Right lobe of liver (tissue), 6 donors: ENCODE results near the gene NACC1. TPM values are rescaled to one million over a fixed set of nuclear protein-coding genes. Genes with fewer than 3 reads are reported as not detected.
A peak's percentile ranks its signal among the peaks of the same experiment; 100 is the strongest.
"Not testable (repeated sequence)": the region's sequence is repeated elsewhere in the genome, so short reads cannot be mapped to it uniquely, and the experiment has no call there.

Experiments
- ATAC-seq, 4 donors: fragments of 200-7000 bp; cut with Tn5 transposase; one replicate each; pipeline ENCODE4 v1.9.1; 2020; ENCODE audit warnings: mild to moderate bottlenecking in 4 of 4, moderate library complexity in 4 of 4
- DNase-seq, 3 donors: peaks; one replicate each; pipeline ENCODE4 v3.0.0-alpha.2; 2020
- H3K27ac ChIP-seq, 3 donors: fragments of 200-600 bp; one replicate each; pipeline ENCODE4 v1.8.0; 2022
- H3K27me3 ChIP-seq, 2 donors: fragments of 200-600 bp; one replicate each; pipeline ENCODE4 v1.8.0; 2022
- H3K36me3 ChIP-seq, 4 donors: fragments of 200-600 bp; sonication (generic) in 1 of 4; one replicate each; pipeline versions ENCODE4 v1.5.1 to v1.8.0; 2017 to 2022; ENCODE audit warnings: control low read depth in 1 of 4
- H3K4me1 ChIP-seq, 4 donors: fragments of 200-600 bp; sonication (generic) in 1 of 4; one replicate each; pipeline versions ENCODE4 v1.5.1 to v1.8.0; 2017 to 2022; ENCODE audit warnings: control low read depth in 1 of 4
- H3K4me3 ChIP-seq, 3 donors: fragments of 200-600 bp; one replicate each; pipeline ENCODE4 v1.8.0; 2022
- H3K9me3 ChIP-seq, 4 donors: fragments of 200-600 bp; sonication (generic) in 1 of 4; one replicate each; pipeline versions ENCODE4 v1.5.1 to v1.8.0; 2017 to 2022; ENCODE audit warnings: control low read depth in 1 of 4
- POLR2A ChIP-seq: fragments of 450-650 bp; IDR thresholded peaks from one replicate; pipeline ENCODE4 v1.6.1; 2017; ENCODE audit warnings: antibody characterized with exemption, mild to moderate bottlenecking
- WGBS: methylation state at CpG from one replicate; pipeline ENCODE4 v1.1.6; 2018; ENCODE audit warnings: low coverage, low lambda C conversion rate; ENCODE audit not compliant: insufficient coverage; ENCODE audit errors: missing lambda C conversion rate; 5-methylcytosine and 5-hydroxymethylcytosine counted together
- intact Hi-C, 2 donors: fragments of 100-400 bp; cut with DNase I; formaldehyde crosslinking; loops; one replicate each; pipeline versions ENCODE4 v1.11.2 to v1.14.1; 2022
- total RNA-seq, 6 experiments: library from RNA; depleted of rRNA in 2 of 6; stranded (reverse); fragments of >200 nt in 2 of 6; fragmentation: NEBNext Ultra II Directional in 3 of 6; extraction: Animal tissue kit (Norgen Biotek cat#: 25700) in 3 of 6; gene quantifications; one replicate each; pipeline versions ENCODE4 v1.1.0 to v1.2.4, GENCODE V29; 2016 to 2023
- TF ChIP-seq, protein P1 (sequence below), 4 donors: fragments of 200-600 bp in 3 of 4; fragments of 450-650 bp in 1 of 4; IDR thresholded peaks; one replicate each; pipeline versions ENCODE4 v1.5.1 to v1.8.0; 2016 to 2022; ENCODE audit warnings: antibody characterized with exemption in 4 of 4, mild to moderate bottlenecking in 2 of 4
- donor health status: DM: no; HTN: yes; CAD: no.
- donor health status: DM: no; HTN: no; CAD: no.
- donor health status: DM: no; HTN: no; CAD: no.
- donor health status: DM: no; HTN: yes; CAD: no.
- donor health status: DM: no; HTN: yes; CAD: no.

NACC1 gene
- total RNA-seq, 6 experiments from 2014 or later: 19.2 to 30.3 (median 26.4) TPM

DNA sequence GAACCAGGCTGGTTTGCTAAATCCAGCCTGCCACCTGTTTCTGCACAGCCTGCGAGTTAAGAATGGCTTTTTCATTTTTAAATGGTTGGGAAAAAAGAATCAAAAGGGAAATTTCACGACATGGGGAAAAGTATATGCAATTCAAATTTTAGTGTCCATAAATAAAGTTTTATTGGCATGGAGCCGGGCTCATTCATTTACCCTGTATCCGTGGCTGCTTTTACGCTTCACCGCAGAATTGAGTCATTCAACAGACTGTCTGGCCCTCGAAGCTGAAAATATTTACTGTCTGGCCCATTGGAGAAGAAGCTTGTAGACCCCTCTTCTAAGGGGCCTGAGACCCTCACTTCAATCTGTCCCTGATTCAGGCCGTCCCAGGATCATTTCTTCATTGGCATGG is 58.3 kb downstream of the NACC1 start:
- Histone ChIP-seq H3K4me3 (no peak overlapping the region), H3K27me3 (no peaks in the 10 kb centered on the region), H3K36me3 (no peaks in the 10 kb centered on the region), H3K27ac (no peak overlapping the region), H3K9me3 (no peaks in the 10 kb centered on the region), H3K4me1 (peaks cover 0 to 7% (median 0%) of the 10 kb centered on the region in 4 donors)
- intact Hi-C loops: no loop called here
- 95% methylated on average over 7 of the region's 8 CpGs for WGBS
- no peak for TF ChIP-seq POLR2A
- TF ChIP-seq, protein P1, sequence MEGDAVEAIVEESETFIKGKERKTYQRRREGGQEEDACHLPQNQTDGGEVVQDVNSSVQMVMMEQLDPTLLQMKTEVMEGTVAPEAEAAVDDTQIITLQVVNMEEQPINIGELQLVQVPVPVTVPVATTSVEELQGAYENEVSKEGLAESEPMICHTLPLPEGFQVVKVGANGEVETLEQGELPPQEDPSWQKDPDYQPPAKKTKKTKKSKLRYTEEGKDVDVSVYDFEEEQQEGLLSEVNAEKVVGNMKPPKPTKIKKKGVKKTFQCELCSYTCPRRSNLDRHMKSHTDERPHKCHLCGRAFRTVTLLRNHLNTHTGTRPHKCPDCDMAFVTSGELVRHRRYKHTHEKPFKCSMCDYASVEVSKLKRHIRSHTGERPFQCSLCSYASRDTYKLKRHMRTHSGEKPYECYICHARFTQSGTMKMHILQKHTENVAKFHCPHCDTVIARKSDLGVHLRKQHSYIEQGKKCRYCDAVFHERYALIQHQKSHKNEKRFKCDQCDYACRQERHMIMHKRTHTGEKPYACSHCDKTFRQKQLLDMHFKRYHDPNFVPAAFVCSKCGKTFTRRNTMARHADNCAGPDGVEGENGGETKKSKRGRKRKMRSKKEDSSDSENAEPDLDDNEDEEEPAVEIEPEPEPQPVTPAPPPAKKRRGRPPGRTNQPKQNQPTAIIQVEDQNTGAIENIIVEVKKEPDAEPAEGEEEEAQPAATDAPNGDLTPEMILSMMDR (IDR thresholded peaks at IDR 0.05): no peak
- no peak for ATAC-seq
- DNase-seq: no peak

DNA sequence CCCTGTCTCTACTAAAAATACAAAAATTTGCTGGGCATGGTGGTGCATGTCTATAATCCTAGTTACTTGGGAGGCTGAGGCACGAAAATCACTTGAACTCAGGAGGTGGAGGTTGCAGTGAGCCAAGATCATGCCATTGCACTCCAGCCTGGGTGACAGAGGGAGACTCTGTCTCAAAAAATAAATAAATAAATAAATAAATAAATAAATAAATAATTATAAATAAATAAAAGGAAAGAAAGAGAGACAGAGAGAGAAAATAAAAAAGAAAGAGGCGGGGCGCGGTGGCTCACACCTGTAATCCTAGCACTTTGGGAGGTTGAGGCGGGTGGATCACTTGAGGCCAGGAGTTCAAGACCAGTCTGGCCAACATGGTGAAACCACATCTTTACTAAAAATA is 59.5 kb downstream of the NACC1 start:
- H3K36me3 ChIP-seq, intact Hi-C loops, DNase-seq, H3K27me3 ChIP-seq, H3K27ac ChIP-seq, H3K4me3 ChIP-seq, H3K4me1 ChIP-seq, ATAC-seq, H3K9me3 ChIP-seq: not testable (repeated sequence)
- 92% methylated on average over 5 of the region's 5 CpGs for WGBS

DNA sequence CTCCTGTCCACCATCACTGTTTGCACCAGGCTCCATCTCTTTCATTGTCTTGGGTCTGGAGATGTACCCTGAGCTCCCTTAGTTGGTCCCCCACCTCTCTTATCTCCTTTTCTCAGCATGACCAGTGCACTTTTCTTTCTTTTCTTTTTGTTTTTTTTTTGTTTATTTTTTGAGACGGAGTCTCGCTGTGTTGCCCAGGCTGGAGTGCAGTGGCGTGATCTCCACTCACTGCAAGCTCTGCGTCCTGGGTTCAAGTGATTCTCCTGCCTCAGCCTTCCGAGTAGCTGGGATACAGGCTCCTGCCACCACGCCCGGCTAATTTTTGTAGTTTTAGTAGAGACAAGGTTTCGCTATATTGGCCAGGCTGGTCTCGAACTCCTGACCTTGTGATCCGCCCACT is 60.2 kb downstream of the NACC1 start:
- H3K9me3 ChIP-seq, H3K4me3 ChIP-seq, H3K36me3 ChIP-seq, H3K27me3 ChIP-seq, ATAC-seq, intact Hi-C loops, H3K27ac ChIP-seq, DNase-seq, H3K4me1 ChIP-seq: not testable (repeated sequence)
- 92% methylated on average over 6 of the region's 10 CpGs for WGBS

DNA sequence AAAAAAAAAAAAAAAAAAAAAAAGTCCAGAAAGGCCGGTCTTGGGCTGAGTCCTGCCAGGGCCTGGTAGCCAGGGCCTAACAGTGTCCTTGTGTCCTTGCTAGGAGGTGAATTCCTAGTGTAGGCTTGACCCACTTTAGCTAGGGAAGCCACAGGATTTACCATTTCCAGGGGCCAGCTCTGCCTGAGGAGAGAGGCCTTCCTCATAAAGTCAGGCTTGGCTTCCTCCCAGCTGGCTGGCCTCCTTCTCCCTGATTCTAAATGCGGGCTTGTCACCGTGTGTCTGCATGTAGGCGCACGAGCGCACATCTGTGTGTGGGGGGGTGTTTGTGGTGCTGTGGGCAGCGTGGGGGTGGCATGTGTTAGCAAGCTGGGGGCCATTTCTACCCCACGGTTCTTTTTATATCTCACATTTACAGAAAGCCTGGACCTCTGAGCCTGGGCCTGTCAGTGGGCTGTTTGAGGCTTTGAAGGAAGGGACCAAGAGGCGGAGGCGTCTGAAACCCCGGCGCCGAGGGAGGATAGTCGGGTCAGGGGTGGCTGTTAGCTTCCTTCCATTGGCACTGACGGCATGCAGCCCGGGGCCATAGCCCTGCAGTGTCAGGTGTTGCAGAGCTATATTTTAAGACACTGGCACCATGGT is 63.8 kb downstream of the NACC1 start:
- ATAC-seq: peak; percentile 80 to 93 (median 82)
- TF ChIP-seq, protein P1 (IDR thresholded peaks at IDR 0.05): no peak
- TF ChIP-seq POLR2A: no peak
- Histone ChIP-seq H3K9me3 (no peaks in the 10 kb centered on the region), H3K4me3 (no peak overlapping the region), H3K27ac (peak overlapping the region in 1 of 3 donors; percentile 40), H3K4me1 (peaks cover 0 to 9% (median 3%) of the 10 kb centered on the region in 4 donors), H3K36me3 (no peaks in the 10 kb centered on the region), H3K27me3 (no peaks in the 10 kb centered on the region)
- DNase-seq: peak in 2 of 3 donors; percentile 70 to 72
- WGBS: 27% methylated on average over 7 of the region's 16 CpGs
- intact Hi-C loops: no loop called here

DNA sequence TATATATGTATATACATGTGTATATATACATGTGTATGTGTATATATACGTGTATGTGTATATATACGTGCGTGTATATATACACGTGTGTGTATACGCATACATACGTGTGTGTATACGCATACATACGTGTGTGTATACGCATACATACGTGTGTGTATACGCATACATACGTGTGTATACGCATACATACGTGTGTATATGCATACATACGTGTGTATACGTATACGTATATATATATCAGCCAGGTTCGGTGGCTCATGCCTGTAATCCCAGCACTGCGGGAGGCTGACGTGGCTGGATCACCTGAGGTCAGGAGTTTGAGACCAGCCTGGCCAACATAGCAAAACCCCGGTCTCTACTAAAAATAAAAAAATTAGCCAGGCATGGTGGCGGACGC is 66.9 kb downstream of the NACC1 start:
- intact Hi-C loops, ATAC-seq: not testable (repeated sequence)

DNA sequence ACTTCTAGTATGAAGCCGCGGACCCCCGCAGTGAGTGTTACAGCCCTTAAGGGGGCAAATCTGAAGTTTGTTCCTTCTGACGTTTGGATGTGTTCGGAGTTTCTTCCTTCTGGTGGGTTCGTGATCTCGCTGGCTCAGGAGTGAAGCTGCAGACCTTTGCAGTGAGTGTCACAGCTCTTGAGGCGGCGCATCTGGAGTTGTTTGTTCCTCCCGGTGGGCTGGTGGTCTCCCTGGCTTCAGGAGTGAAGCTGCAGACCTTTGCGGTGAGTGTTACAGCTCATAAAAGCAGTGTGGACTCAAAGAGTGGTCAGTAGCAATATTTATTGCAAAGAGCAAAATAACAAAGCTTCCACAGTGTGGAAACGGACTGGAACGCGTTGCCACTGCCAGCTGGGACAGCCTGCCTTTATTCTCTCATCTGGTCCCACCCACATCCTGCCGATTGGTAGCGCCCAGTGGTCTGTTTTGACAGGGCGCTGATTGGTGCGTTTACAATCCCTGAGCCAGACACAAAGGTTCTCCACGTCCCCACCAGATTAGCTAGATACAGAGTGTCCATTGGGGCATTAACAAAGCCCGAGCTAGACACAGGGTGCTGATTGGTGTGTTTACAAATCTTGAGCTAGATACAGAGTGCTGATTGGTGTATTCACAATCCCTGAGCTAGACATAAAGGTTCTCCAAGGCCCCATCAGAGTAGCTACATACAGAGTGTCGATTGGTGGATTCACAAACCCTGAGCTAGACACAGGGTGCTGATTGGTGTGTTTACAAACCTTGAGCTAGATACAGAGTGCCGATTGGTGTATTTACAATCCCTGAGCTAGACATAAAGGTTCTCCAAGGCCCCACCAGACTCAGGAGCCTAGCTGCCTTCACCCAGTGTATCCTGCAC is 67.9 kb downstream of the NACC1 start:
- H3K36me3 ChIP-seq, H3K4me3 ChIP-seq, H3K27me3 ChIP-seq, intact Hi-C loops, DNase-seq, H3K27ac ChIP-seq, ATAC-seq, H3K9me3 ChIP-seq: not testable (repeated sequence)
- H3K4me1 ChIP-seq: peaks cover 0 to 14% (median 6%) of the 10 kb centered on the region in 4 donors
- 90% methylated on average over 8 of the region's 22 CpGs for WGBS

More for the DNA sequence above, 66.9 kb downstream of the NACC1 start:
- not testable (repeated sequence) for H3K27ac ChIP-seq, H3K36me3 ChIP-seq, H3K4me3 ChIP-seq, H3K27me3 ChIP-seq, DNase-seq, H3K9me3 ChIP-seq, H3K4me1 ChIP-seq
- 55% methylated on average over 14 of the region's 23 CpGs for WGBS

DNA sequence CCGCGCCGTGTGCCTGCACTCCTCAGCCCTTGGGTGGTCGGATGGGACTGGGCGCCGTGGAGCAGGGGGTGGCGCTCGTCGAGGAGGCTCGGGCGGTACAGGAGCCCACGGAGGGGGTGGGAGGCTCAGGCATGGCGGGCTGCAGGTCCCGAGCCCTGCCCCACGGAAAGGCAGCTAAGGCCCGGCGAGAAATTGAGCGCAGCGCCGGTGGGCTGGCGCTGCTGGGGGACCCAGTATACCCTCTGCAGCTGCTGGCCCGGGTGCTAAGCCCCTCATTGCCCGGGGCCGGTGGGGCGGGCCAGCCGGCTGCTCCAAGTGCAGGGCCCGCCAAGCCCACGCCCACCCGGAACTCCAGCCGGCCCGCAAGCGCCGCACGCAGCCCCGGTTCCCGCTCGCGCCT is 68.6 kb downstream of the NACC1 start:
- intact Hi-C loops, H3K27me3 ChIP-seq, H3K4me3 ChIP-seq, H3K9me3 ChIP-seq, ATAC-seq, DNase-seq, H3K36me3 ChIP-seq, H3K27ac ChIP-seq: not testable (repeated sequence)
- peaks cover 0 to 17% (median 6%) of the 10 kb centered on the region in 4 donors for H3K4me1 ChIP-seq
- WGBS: no CpG with 5 or more reads among the region's 38 CpGs
